Suppressor macrophage treated with lipopolysaccharide for 1 hour (primary cell): ENCODE data around the gene MALAT1.
"Not testable (repeated sequence)": the region's sequence is repeated elsewhere in the genome, so short reads cannot be mapped to it uniquely, and the experiment has no call there.

Experiments used
- DNase-seq, 3 donors: peaks; one replicate each; pipeline ENCODE4 v3.0.0-alpha.2; 2020 to 2022

The MALAT1 gene

DNA sequence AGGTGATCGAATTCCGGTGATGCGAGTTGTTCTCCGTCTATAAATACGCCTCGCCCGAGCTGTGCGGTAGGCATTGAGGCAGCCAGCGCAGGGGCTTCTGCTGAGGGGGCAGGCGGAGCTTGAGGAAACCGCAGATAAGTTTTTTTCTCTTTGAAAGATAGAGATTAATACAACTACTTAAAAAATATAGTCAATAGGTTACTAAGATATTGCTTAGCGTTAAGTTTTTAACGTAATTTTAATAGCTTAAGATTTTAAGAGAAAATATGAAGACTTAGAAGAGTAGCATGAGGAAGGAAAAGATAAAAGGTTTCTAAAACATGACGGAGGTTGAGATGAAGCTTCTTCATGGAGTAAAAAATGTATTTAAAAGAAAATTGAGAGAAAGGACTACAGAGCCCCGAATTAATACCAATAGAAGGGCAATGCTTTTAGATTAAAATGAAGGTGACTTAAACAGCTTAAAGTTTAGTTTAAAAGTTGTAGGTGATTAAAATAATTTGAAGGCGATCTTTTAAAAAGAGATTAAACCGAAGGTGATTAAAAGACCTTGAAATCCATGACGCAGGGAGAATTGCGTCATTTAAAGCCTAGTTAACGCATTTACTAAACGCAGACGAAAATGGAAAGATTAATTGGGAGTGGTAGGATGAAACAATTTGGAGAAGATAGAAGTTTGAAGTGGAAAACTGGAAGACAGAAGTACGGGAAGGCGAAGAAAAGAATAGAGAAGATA is at the start of gene MALAT1:
Gene MALAT1, plus strand, starts transcription at position 69 of the 736 bp plus-strand sequence.
- DNase-seq = peak; percentile 96 to 98 (median 97)

DNA sequence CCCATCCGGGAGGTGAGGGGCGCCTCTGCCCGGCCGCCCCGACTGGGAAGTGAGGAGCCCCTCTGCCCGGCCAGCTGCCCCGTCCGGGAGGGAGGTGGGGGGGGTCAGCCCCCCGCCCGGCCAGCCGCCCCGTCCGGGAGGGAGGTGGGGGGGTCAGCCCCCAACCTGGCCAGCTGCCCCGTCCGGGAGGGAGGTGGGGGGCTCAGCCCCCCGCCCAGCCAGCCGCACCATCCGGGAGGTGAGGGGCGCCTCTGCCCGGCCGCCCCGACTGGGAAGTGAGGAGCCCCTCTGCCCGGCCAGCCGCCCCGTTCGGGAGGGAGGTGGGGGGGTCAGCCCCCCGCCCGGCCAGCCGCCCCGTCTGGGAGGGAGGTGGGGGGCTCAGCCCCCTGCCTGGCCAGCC is 47.5 kb upstream of the MALAT1 start:
- not testable (repeated sequence) for DNase-seq

DNA sequence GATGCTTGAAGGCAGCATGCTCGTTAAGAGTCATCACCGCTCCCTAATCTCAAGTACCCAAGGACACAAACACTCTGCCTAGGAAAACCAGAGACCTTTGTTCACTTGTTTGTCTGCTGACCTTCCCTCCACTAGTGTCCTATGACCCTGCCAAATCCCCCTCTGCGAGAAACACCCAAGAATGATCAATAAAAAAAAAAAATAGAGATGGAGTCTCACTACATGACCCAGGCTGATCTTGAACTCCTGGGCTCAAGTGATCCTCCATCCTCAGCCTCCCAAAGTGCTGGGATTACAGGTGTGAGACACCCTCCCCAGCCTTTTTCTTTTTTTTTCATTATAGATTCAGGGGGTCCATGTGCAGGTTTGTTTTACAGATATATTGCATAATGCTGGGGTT is 46.6 kb upstream of the MALAT1 start:
- DNase-seq = not testable (repeated sequence)

DNA sequence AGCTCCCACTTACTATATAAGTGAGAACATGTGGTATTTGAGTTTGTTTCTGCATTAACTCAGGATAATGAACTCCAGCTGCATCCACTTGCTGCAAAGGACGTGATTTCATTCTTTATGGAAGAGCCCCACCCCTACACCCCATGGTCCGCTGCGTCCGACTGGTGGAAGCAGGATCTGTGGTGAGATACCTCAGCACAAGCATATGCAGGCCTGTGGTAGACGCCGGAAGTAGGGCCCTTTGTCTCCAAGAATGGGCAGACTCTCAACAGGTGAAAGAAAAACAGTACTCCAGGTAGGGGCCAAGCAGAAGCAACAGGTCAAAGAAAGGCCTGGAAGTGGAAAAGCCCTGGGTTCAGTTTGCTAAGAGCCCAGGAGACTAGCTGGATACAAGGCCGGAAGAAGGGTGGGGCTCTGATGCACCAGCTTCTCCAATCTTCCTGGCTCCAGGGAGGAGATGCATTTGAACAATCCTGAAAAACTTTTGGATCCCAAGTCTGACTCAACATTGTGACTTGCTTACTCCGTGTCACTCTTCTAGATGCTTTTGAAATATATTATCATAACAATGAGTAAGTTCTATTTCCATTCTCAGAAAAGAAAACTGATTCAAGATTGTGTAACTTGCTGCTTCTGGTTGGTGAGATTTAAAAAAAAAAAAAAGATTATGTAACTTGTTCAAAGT is 45.9 kb upstream of the MALAT1 start:
- DNase-seq = peak; percentile 71 to 97 (median 94)

DNA sequence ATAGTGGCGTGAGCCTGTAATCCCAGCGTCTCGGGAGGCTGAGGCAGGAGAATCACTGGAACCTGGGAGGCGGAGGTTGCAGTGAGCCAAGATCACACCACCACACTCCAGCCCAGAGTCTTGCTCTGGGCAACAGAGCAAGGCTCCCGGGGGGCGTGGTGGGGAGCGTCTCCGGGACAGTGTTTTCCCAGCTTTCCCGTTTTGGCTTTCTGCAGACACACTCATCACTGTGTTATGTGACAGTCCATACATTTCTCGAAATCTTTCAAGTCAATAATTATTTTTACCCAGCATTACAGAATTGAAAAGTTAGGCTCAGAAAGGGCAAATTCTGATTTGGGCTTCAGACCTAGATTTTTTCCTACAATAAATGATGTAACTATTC is 44.5 kb upstream of the MALAT1 start:
- DNase-seq = no peak

DNA sequence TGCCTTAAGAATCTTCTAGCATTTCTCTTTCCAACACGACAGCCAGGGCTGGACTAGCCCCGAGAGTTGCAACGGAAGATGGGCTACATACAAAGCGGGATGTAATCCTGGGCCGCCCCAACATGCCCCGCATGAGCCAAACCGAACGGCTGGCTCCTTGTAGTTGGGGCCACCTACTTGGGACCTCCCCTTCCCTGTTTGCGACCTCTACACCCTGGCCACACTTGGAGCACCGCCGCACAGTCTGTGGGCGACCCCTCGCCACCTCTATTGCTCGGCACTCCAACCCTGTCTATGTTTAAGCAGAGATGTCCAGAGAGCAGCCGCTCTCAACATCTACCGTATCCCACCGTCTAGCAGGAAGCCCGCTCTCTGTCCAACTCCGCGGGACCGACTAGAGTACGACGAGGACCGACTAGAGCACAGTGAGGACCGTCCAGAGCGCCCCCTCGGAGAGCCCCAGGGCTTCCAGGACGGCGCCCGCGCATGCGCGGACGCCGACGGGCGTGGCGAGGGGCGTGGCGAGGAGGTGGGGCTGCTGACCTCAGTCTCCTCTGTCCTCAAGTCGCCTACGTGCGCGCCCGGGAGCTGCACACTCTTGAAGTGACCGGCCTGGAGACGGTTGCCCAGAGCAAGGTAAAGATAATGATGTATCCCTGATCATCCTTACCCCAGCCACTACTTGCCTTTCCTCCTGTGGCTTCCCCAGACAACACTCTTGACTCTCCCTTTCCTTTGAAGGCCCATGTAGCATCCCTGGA is 44.0 kb upstream of the MALAT1 start:
- DNase-seq = peak; percentile 95 to 96 (median 96)

DNA sequence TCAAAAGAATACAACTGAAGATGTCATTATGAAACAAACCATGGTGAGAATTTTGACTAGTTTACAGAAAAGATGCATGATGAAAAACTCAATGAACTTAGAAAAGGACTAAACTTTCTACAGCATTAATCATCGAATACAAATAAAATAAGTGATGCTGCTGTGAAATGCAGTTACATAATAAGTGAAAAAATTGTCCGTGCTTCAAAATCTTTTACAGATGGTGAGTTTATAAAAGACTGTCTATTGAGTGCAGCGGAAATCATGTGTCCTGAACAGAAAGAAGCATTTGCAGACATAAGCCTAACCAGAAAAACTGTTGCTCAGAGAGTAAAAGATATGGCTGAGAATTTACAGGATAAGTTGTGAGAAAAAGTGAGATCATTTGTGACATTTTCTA is 42.4 kb upstream of the MALAT1 start:
- DNase-seq = no peak

DNA sequence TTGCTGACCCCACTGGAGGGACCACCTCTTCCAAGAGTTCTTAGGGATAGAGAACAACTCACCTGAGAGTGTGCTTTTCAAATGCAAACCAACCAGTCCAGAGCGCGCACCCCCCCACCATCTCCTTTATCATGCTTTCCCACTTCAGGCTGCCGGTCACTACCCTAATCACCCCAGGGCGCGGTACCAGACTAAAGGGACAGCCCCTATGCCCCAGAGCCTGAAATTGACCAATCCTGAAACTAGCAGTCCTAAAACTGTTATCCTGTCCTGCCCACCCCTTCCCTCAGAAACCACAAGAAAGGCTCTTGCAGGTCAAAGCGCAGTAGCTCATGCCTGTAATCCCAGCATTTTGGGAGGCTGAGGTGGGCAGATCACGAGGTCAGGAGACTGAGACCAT is 39.3 kb upstream of the MALAT1 start:
- DNase-seq = no peak

DNA sequence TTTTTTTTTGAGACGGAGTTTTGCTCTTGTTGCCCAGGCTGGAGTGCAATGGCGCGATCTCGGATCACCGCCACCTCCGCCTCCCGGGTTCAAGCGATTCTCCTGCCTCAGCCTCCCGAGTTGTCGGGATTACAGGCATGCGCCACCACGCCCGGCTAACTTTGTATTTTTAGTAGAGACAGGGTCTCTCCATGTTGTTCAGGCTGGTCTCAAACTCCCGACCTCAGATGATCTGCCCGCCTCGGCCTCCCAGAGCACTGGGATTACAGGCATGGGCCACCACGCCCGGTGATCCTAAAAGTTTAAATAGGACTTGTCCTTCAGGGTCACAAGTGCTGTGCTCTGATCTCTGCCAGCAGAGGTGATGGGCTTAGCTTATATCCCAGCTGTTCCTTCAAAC is 33.4 kb upstream of the MALAT1 start:
- not testable (repeated sequence) for DNase-seq

DNA sequence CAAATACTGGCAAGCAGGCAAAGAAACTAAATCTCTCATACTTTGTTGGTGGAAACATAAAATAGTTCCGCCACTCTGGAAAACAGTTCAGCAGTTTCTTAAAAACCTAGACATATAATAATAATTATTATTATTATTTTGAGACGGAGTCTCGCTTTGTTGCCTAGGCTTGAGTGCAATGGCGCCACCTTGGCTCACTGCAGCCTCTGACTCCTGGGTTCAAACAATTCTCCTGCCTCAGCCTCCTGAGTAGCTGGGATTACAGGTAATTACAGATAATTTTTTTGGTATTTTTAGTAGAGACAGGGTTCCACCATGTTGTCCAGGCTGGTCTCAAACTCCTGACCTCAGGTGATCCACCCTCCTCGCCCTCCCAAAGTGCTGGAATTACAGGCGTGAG is 31.5 kb upstream of the MALAT1 start:
- DNase-seq = not testable (repeated sequence)

DNA sequence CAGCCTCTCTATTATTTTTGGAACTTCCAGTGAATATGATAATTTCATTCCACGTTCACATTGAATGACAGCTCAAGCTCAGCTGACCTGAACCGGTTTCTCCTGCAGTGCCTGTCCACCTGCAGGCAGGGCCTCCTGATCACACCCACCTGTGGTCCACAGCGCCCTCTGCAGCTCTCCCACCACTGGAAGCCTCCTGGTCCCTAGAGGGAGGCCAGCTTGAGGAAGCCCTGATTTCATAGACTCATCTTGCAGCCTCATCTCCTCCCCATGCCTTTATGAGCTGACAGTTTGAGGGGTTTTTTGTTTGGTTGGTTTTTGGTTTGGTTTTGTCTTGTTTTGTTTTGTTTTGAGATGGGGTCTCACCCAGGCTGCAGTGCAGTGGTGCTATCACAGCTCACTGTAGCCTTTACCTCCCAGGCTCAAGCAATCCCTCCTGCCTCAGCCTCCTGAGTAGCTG is 29.9 kb upstream of the MALAT1 start:
- peak; percentile 48 to 67 (median 56) for DNase-seq

DNA sequence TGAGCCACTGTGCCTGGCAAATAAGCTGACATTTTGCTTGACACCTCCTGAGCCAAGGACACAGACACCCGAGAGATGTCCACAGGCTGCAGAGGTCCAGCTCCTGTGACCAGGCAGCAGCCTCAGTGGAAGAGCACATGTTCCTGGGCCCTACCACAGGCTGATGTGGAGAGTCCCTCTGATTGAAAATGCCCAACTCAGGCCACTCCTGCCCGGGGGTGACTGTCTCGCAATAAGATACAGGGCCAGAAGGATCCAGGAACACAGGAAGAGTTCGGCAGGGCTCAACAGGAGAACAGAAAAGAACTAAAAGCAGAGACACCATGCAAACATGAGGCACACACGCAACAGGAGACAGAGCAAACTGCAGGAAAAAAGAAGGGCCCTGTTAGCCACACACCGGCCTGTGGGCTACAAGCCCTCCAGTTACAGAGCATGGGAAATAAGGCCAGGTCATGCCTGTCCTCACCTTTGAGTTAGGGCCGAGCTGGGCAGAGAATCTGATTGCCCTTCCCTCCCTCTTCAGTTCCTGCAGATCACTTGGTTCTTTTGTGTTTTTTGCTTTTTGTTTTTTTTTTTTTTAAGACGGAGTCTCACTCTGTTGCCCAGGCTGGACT is 28.3 kb upstream of the MALAT1 start:
- no peak for DNase-seq

DNA sequence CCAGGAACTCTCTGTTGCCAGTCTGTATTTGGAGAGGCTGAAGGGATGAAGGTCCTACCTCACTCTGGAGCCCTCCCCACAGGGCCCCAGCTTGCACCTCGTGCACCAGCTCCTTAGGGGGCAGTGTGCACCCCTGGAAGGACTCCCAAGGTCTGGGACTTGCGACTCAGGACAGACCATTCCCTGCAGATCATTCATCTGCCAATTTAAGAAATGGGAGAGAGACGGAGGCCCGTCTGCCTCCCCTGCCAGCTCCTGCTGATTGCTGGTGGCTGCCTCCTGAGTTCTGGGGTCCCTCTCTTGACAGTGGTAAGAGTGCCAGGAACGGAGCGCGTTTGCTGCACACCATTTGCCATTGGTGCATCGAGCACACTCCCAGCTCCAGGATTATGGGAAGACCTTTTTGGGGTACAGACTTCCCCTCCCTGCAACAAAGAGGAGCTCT is 27.4 kb upstream of the MALAT1 start:
- peak; percentile 77 to 83 (median 82) for DNase-seq

DNA sequence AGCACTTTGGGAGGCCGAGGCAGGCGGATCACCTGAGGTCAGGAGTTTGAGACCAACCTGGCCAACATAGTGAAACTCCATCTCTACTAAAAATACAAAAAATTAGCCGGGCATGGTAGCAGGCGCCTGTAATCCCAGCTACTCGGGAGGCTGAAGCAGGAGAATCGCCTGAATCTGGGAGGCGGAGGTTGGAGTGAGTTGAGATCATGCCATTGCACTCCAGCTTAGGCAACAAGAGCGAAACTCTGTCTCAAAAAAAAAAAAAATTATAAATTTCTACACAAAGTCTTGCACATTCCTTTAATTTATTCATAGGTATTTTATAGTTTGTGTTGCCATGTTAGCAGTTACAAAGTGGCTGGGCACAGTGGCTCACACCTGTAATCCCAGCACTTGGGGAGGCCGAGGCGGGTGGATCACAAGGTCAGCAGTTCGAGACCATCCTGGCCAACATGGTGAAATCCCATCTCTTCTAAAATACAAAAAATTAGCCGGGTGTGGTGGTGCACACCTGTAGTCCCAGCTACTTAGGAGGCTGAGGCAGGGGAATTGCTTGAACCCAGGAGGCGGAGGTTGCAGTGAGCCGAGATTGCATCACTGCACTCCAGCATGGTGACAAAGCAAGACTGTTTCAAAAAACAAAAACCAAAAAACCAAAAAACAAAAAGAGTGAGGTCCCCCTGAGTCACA is 26.1 kb upstream of the MALAT1 start:
- not testable (repeated sequence) for DNase-seq

DNA sequence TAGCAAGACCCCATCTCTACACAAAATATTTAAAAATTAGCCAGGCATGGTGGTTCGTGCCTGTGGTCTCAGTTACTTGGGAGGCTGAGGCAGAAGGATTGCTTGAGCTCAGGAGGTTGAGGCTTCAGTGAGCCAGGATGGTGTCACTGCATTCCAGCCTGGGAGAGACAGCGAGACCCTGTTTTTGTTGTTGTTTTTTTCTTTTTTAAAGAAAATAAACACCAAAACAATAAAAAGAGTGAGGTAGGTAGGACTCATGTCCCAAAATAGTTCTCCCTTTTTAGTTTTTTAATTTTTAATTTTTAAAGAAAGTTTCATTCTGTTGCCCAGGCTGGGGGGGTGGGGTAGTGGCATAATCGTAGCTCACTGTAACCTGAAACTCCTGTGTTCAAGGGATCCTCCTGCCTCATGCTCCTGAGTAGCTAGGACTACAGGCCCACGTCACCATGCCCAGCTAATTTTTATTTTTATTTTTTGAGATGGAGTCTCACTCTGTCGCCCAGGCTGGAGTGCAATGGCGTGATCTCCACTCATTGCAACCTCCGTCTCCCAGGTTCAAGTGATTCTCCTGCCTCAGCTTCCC is 25.5 kb upstream of the MALAT1 start:
- DNase-seq = no peak

DNA sequence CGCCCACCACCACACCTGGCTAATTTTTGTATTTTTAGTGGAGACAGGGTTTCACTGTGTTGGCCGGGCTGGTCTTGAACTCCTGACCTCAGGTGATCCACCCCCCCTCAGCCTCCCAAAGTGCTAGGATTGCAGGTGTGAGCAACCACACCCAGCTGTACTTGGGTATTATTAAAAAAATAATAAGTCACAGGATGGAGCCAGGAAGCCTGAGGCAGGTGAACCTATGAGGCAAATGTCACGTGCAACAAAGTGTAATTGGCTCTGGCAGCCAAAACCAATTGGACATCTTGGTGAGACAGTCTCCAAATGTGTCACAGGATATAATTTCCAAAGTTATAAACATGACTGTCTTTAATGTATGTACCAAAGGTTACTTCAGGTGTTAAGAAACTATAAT is 24.0 kb upstream of the MALAT1 start:
- no peak for DNase-seq

DNA sequence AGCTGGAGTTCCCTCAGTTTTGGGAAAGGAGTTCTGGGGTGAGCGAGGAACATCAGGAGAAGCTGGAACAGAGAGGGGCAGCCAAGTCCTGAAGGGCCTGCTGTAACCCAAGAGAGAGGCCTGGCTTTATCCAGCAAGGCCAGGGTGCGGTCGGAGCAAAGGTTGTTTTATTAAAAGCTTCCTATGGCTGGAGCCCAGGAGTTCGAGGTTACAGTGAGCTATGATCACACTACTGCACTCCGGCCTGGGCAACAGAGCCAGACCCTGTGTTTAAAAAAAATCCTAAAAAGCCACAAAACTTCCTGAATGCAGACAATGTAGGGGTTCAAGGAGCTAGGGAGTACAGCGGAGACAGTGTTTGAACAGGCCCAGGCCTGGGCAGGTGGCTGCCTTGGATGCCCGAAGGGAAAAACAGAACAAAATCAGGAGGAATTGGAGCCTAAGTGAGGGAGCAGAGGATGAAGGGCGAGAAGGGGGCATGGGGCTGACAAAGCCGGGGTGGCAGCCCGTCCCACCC is 22.2 kb upstream of the MALAT1 start:
- DNase-seq = no peak

DNA sequence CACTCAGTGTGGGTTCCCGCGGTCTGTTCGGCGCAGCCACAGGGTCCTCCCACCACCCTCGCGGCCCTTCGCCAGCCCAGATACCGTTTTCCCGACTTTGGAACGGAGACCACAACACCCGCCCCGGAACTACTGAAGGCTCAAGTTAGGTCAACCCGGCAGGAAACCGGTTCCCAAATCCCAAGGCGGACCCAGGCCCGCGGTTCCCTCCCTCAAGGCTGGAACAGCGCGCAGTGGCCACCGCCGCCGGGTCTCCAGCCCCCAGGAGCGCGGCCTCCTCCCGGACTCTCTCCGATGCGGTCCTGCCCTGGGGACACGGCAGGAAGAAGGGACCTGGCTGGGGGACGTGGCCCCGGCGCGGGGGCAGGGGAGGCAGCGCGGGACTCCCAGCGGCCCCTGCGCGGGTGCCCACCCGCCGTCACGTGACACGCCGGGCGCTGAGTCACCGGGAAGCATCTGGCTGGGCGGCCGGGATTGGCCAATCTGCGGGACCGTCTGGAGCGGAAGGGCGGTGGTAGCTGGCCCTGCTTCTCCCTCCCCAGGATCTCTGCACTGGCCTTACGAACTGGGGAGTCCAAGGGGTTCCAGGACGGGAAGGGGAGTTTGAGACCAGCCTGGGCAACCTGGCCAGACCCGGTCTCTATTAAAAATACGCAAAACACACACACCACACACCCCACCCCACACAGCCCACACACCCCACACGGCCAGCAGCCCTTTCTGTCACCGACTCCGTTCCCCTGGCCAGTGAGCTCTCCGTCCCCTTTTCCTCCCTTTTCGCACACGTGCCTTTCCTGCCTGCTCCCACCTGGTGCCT is 21.5 kb upstream of the MALAT1 start:
- DNase-seq = peak; percentile 99

DNA sequence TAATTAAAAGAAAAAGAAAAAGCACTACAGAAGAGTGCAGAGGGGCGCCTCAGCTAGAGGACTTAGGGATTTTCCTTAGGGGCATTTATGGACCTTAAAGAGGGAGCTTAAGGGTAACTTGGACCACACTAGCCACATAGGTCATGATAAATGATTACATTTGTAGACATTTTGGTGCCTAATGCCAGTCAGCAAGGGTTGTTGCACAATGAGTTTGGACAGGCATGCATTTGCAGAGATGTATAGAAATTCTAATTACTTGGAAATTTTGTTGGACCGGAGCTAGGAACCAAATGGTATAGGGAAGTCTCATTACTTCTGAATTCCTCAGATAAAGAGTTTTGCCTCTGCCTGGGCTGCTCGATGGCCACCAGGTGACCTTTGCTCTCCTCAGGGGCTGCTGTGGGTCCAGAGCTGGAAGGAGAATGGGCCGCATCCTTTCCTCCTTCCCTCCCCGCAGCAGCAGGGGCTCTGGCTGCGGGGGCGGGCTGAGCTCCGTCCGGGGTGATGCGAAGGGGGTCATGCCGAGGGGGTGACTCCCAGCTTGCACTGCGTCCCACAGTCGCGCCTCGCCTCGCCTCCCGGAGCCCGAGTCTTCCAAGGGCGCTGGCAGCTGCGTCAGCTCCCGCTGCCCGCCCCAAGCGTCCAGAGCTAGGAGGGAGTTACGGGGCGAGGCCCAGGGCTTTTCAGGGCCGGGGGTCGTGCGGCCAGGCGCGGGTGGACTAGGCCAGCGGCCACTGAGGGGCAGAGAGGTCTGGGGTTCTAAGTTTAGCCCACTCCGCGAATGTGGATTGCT is 20.3 kb upstream of the MALAT1 start:
- DNase-seq = no peak
